LNCAP (cell line): ENCODE data around the gene NKX2-1.

ENCODE experiments used
- CTCF ChIP-seq: fragments of 450-650 bp; IDR thresholded peaks from 2 replicates; pipeline ENCODE4 v1.5.1; 2017; ENCODE audit warnings: mild to moderate bottlenecking

The NKX2-1 gene

GRCh38 chr14:36493761-36494160, 26.3 kb downstream of the NKX2-1 start:
- no peak for TF ChIP-seq CTCF

GRCh38 chr14:36485773-36486172, 34.3 kb downstream of the NKX2-1 start:
- TF ChIP-seq CTCF: no peak

- TF ChIP-seq CTCF: no peak
Observed at GRCh38 chr14:36479344-36479743, 40.7 kb downstream of the NKX2-1 start.

- no peak for TF ChIP-seq CTCF
Observed at GRCh38 chr14:36478782-36479181, 41.2 kb downstream of the NKX2-1 start.

- TF ChIP-seq CTCF: no peak
Observed at GRCh38 chr14:36477266-36477665, 42.8 kb downstream of the NKX2-1 start.

GRCh38 chr14:36474593-36474992, 45.4 kb downstream of the NKX2-1 start:
- TF ChIP-seq CTCF: no peak

GRCh38 chr14:36471431-36471830, 48.6 kb downstream of the NKX2-1 start:
- TF ChIP-seq CTCF: no peak

GRCh38 chr14:36467332-36467731, 52.7 kb downstream of the NKX2-1 start:
- TF ChIP-seq CTCF: no peak
